Erythroblast (primary cell): ENCODE data around the gene AP1B1.

Experiments used
- GATA1 ChIP-seq: IDR thresholded peaks from 2 replicates; pipeline ENCODE4 v1.6.1; 2011; ENCODE audit warnings: low read depth, mild to moderate bottlenecking, control low read depth, low read length, moderate library complexity
- POLR2A ChIP-seq: IDR thresholded peaks from 2 replicates; pipeline ENCODE4 v1.6.1; 2011; ENCODE audit warnings: mild to moderate bottlenecking, low read length

DNA sequence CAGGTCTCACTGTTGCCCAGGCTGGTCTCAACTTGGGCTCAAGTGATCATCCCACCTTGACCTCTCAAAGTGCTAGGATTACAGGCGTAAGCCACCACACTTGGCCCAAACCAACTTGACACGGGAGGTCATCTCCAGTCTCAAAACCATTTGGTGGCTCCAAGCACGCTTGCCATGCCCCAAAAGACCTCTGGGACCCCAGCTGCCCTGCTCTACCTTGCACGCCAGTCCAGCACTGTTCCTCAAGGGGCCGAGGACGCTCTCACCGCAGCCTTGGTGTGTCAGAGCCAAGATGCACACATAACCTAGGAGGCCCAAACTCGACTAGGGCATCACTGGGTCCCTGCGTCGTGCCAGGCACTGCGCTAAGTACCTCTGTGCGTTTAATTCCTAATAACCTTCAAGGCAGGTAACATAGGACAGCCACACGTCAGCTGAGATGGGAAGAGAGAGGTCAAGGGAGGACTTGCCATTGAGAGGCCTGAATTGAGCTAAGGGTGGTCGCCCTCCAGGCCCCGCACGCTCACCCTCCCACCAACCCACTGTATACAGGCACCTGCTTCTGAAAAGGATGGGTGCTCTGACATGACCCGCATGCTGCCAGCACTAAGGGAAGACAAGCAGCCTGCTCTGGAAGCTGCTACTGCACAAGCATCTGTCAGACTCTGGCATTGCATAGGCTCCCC is 86.5 kb downstream of the AP1B1 start:
- TF ChIP-seq POLR2A (no peak), GATA1 (no peak)
